PC-9 (cell line): ENCODE results near the gene CTLA4. TPM values are rescaled to one million over a fixed set of nuclear protein-coding genes. Genes with fewer than 3 reads are reported as not detected.

Experiments used
- BruUV-seq: library from RNA; stranded (reverse); fragments of 400-500 nt; replicated peaks from 2 replicates; lab custom pipeline; 2021; lab: Mats Ljungman, UMichigan
- CTCF ChIA-PET: fragments of 300-600 bp; sonication (Branson Sonifier 250); formaldehyde crosslinking; loops from one replicate; lab custom pipeline; 2022; ENCODE audit warnings: antibody characterized with exemption; lab: Charles Lee
- POLR2A ChIA-PET: fragments of 300-600 bp; sonication (Branson Sonifier 250); formaldehyde crosslinking; loops from one replicate; lab custom pipeline; 2022; ENCODE audit warnings: antibody characterized with exemption; ENCODE audit not compliant: unreplicated experiment; lab: Charles Lee
- DNase-seq, 2 experiments: peaks; one replicate each; pipeline versions ENCODE4 v3.0.0 to v3.0.0-alpha.2; 2015 to 2022; ENCODE audit warnings: mixed read lengths in 1 of 2
- H2AFZ ChIP-seq: fragments of 200-600 bp; sonication (generic); 2 replicates; pipeline ENCODE4 v1.8.1; 2017; ENCODE audit warnings: antibody characterized with exemption
- H3F3A ChIP-seq: fragments of 200-600 bp; sonication (generic); 2 replicates; pipeline ENCODE4 v1.8.1; 2017; ENCODE audit warnings: antibody characterized with exemption, mild to moderate bottlenecking, low read depth; ENCODE audit not compliant: insufficient read depth
- H3K27ac ChIP-seq: fragments of 200-600 bp; sonication (generic); 2 replicates; pipeline ENCODE4 v1.6.1; 2016; ENCODE audit warnings: mixed run types
- H3K27me3 ChIP-seq: fragments of 200-600 bp; sonication (generic); 2 replicates; pipeline ENCODE4 v1.6.1; 2016; ENCODE audit warnings: low read depth, mixed run types; ENCODE audit not compliant: insufficient read depth
- H3K36me3 ChIP-seq: fragments of 200-600 bp; sonication (generic); 2 replicates; pipeline ENCODE4 v1.6.1; 2016; ENCODE audit warnings: low read depth, mixed run types
- H3K4me1 ChIP-seq: fragments of 200-600 bp; sonication (generic); replicated peaks from 2 replicates; pipeline ENCODE4 v1.6.1; 2016; ENCODE audit warnings: mixed run types; ENCODE audit not compliant: insufficient read depth
- H3K4me2 ChIP-seq: fragments of 200-600 bp; sonication (generic); 2 replicates; pipeline ENCODE4 v1.6.1; 2017; ENCODE audit warnings: mixed run types
- H3K4me3 ChIP-seq: fragments of 200-600 bp; sonication (generic); 2 replicates; pipeline ENCODE4 v1.6.1; 2016; ENCODE audit warnings: mixed run types
- H3K79me2 ChIP-seq: fragments of 200-600 bp; sonication (generic); 2 replicates; pipeline ENCODE4 v1.6.1; 2017; ENCODE audit warnings: low read depth, mixed run types
- H3K9me2 ChIP-seq: fragments of 200-600 bp; sonication (generic); 2 replicates; pipeline ENCODE4 v1.8.1; 2017; ENCODE audit warnings: mild to moderate bottlenecking; ENCODE audit not compliant: insufficient read depth
- H3K9me3 ChIP-seq: fragments of 200-600 bp; sonication (generic); 2 replicates; pipeline ENCODE4 v1.8.1; 2016; ENCODE audit warnings: low read depth; ENCODE audit not compliant: insufficient read depth
- H4K20me1 ChIP-seq: fragments of 200-600 bp; sonication (generic); 2 replicates; pipeline ENCODE4 v1.8.1; 2017; ENCODE audit not compliant: insufficient read depth
- CTCF ChIP-seq: fragments of 200-600 bp; sonication (generic); conservative IDR thresholded peaks from 2 replicates; pipeline ENCODE4 v1.6.1; 2017; ENCODE audit warnings: mixed run types, antibody characterized with exemption, mild to moderate bottlenecking, moderate library complexity
- EZH2 ChIP-seq: fragments of 200-600 bp; sonication (generic); IDR thresholded peaks from 2 replicates; pipeline ENCODE4 v1.8.0; 2017; ENCODE audit warnings: antibody characterized with exemption, low read depth
- intact Hi-C: fragments of 100-400 bp; cut with micrococcal nuclease; formaldehyde crosslinking; loops from one replicate; pipeline ENCODE4 v1.10.0; 2022; ENCODE audit not compliant: unreplicated experiment
- total RNA-seq: library from RNA; stranded (reverse); gene quantifications from 2 replicates; pipeline ENCODE4 v1.2.3, GENCODE V29; 2021

Gene CTLA4
- total RNA-seq, 1 experiment from 2014 or later: not detected

DNA sequence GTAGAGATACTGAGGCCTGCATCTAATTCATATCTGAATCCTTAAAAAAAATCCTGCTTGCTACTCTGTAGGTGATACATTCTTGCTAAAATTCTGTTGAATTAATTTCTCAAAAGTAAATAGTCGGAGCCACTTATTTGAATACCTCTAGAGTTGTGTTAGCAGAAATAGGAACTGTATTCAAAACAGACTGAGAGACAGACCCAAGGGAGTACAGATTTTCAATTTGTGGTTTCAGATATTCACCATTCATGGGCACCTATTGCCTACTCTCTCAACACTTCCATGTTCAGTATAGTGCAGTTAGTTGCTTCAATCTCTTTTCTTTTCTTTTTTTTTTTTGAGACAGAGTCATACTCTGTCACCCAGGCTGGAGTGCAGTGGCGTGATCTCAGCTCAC, 46.6 kb upstream of the CTLA4 start:
- no peaks in the 10 kb centered on the region for H4K20me1 ChIP-seq
- no peaks in the 10 kb centered on the region for H3K9me3 ChIP-seq
- intact Hi-C loops: no loop called here
- TF ChIP-seq EZH2 (no peak), CTCF (no peak)
- H2AFZ ChIP-seq: no peak overlapping the region
- H3K4me2 ChIP-seq: no peak overlapping the region
- H3K79me2 ChIP-seq: no peaks in the 10 kb centered on the region
- no peak overlapping the region for H3K27ac ChIP-seq
- H3F3A ChIP-seq: no peaks in the 10 kb centered on the region
- H3K36me3 ChIP-seq: no peaks in the 10 kb centered on the region
- DNase-seq: no peak
- no peaks in the 10 kb centered on the region for H3K4me1 ChIP-seq
- H3K4me3 ChIP-seq: no peak overlapping the region
- ChIA-PET POLR2A (no interaction called here), CTCF (no interaction called here)
- H3K9me2 ChIP-seq: no peaks in the 10 kb centered on the region
- BruUV-seq: no TSS peak
- H3K27me3 ChIP-seq: no peaks in the 10 kb centered on the region

DNA sequence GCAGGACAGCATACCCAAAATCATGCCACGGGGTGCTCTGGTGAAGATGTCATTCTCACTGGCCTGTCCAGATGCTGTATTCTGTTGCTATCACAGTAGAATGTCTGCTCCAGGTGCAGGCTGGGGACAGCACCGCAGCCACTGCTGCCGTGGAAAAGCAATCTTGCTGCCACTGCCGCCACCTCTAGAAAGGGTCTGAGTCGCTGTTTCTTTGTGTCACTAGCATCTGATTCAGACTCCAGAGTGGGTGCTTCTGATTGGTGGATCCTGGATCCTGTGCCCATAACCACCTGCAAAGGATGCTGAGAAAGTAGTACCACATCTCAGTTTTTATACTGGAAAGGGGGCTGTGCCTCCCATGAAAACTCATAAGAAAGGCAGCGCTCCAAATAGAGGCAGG, 45.3 kb upstream of the CTLA4 start:
- BruUV-seq: no TSS peak
- no peaks in the 10 kb centered on the region for H3K4me1 ChIP-seq
- H3K4me2 ChIP-seq: no peak overlapping the region
- intact Hi-C loops: no loop called here
- no peaks in the 10 kb centered on the region for H3K9me2 ChIP-seq
- POLR2A ChIA-PET: interaction anchor here (0.7 kb wide), 1 partner anchor 433 kb away, joined by 3 read pairs; no protein-coding TSS in a partner anchor
- no peaks in the 10 kb centered on the region for H3K79me2 ChIP-seq
- H3F3A ChIP-seq: no peaks in the 10 kb centered on the region
- H3K27me3 ChIP-seq: no peaks in the 10 kb centered on the region
- TF ChIP-seq CTCF (no peak), EZH2 (no peak)
- H3K27ac ChIP-seq: no peak overlapping the region
- no peak overlapping the region for H3K4me3 ChIP-seq
- H3K9me3 ChIP-seq: no peaks in the 10 kb centered on the region
- H2AFZ ChIP-seq: no peak overlapping the region
- no peak for DNase-seq
- H3K36me3 ChIP-seq: no peaks in the 10 kb centered on the region
- no peaks in the 10 kb centered on the region for H4K20me1 ChIP-seq
- CTCF ChIA-PET: no interaction called here

GRCh38 chr2:203823173-203823572, 44.4 kb upstream of the CTLA4 start:
- no TSS peak for BruUV-seq
- CTCF ChIA-PET: no interaction called here
- intact Hi-C loops: no loop called here
- H3K4me1 ChIP-seq: no peaks in the 10 kb centered on the region
- DNase-seq: no peak
- TF ChIP-seq CTCF (no peak), EZH2 (no peak)
- H3K4me3 ChIP-seq: no peak overlapping the region
- H2AFZ ChIP-seq: no peak overlapping the region
- H3K79me2 ChIP-seq: no peaks in the 10 kb centered on the region
- no peaks in the 10 kb centered on the region for H3F3A ChIP-seq
- H4K20me1 ChIP-seq: no peaks in the 10 kb centered on the region
- POLR2A ChIA-PET: interaction anchor here (0.7 kb wide), 2 partner anchors 12 to 434 kb away, joined by 3 to 4 read pairs; no protein-coding TSS in a partner anchor
- no peaks in the 10 kb centered on the region for H3K9me2 ChIP-seq
- no peak overlapping the region for H3K27ac ChIP-seq
- no peaks in the 10 kb centered on the region for H3K27me3 ChIP-seq
- H3K4me2 ChIP-seq: no peak overlapping the region
- H3K36me3 ChIP-seq: no peaks in the 10 kb centered on the region
- no peaks in the 10 kb centered on the region for H3K9me3 ChIP-seq
